Measurements from ENCODE around the gene RCOR2. TPM values are rescaled to one million over a fixed set of nuclear protein-coding genes. Genes with fewer than 3 reads are reported as not detected.

RCOR2 gene
- total and polyA plus RNA-seq, 2 of the 13 experiments (the other 11 are each of a cell fraction or from before 2014, with no cell fraction given): 8.3 to 8.5 TPM

- no peak for TF ChIP-seq ZMAT5 (CRISPR knock-in tag; IDR thresholded peaks at IDR 0.05; ENCODE audit: borderline replicate concordance, low read depth)
- TF ChIP-seq MYNN (CRISPR knock-in tag; IDR thresholded peaks at IDR 0.05; ENCODE audit: low read depth): no peak
- TF ChIP-seq ZNF691 (CRISPR knock-in tag; IDR thresholded peaks at IDR 0.05; ENCODE audit: borderline replicate concordance, low read depth): 0 out of 2 replicates have a peak, but pooled peaks have one; percentile 33
- TF ChIP-seq ZNF367 (CRISPR knock-in tag; IDR thresholded peaks at IDR 0.05; ENCODE audit: borderline replicate concordance): no peak
- no peak for TF ChIP-seq HNF4G (IDR thresholded peaks at IDR 0.05; ENCODE audit: borderline replicate concordance, low read depth, low read length)
- no peak for TF ChIP-seq HNF4G (CRISPR knock-in tag; IDR thresholded peaks at IDR 0.05; ENCODE audit: borderline replicate concordance, low read depth)
- TF ChIP-seq MYC (CRISPR knock-in tag; IDR thresholded peaks at IDR 0.05; ENCODE audit: borderline replicate concordance): no peak
- no peak for TF ChIP-seq ZNF263 (CRISPR knock-in tag; IDR thresholded peaks at IDR 0.05)
- peak; percentile 6; the same call in 1 of the 2 replicates for TF ChIP-seq ARID4A (CRISPR knock-in tag; IDR thresholded peaks at IDR 0.05; ENCODE audit: borderline replicate concordance)
- no peak for TF ChIP-seq GABPB1 (CRISPR knock-in tag; IDR thresholded peaks at IDR 0.05)
- 0 out of 2 replicates have a peak, but pooled peaks have one; percentile 54 for TF ChIP-seq SNAI1 (CRISPR knock-in tag; IDR thresholded peaks at IDR 0.05; ENCODE audit: borderline replicate concordance)
- TF ChIP-seq SAP130 (CRISPR knock-in tag; IDR thresholded peaks at IDR 0.05; ENCODE audit: low read depth): peak; percentile 51; the same call in 1 of the 2 replicates
- TF ChIP-seq PHF5A (CRISPR knock-in tag; IDR thresholded peaks at IDR 0.05; ENCODE audit: low read depth, unreplicated experiment): no peak
- 0 out of 2 replicates have a peak, but pooled peaks have one; percentile 24 for TF ChIP-seq HNF1B (CRISPR knock-in tag; IDR thresholded peaks at IDR 0.05)
Observed at GRCh38 chr11:63939397-63939891, 22.5 kb upstream of the RCOR2 start (continued).

Measured in HepG2 (cell line).